Measurements from ENCODE around the gene POLD1.

GRCh38 chr19:50406829-50407228, 22.7 kb downstream of the POLD1 start:
- no peak for TF ChIP-seq EP300 (IDR thresholded peaks at IDR 0.05)
- no peak for TF ChIP-seq CTCF (IDR thresholded peaks at IDR 0.05)
- no peak for TF ChIP-seq POLR2AphosphoS5 (IDR thresholded peaks at IDR 0.05)
- TF ChIP-seq POLR2A (IDR thresholded peaks at IDR 0.05) = no peak

Measured in gastroesophageal sphincter (tissue), 3 donors.